HEK293 (cell line): ENCODE results near the gene BPI.

ENCODE experiments used
- HOXC10 ChIP-seq: sonication (generic); formaldehyde crosslinking; IDR thresholded peaks from 2 replicates; pipeline ENCODE4 v1.8.1; 2023; ENCODE audit warnings: mild to moderate bottlenecking, missing genetic modification reagents
- MEIS1 ChIP-seq: sonication (generic); formaldehyde crosslinking; IDR thresholded peaks from 2 replicates; pipeline ENCODE4 v1.8.1; 2022; ENCODE audit warnings: missing genetic modification reagents, mild to moderate bottlenecking, borderline replicate concordance
- WT1 ChIP-seq: fragments of 450-650 bp; formaldehyde crosslinking; IDR thresholded peaks from 2 replicates; pipeline ENCODE4 v1.5.1; 2016; ENCODE audit warnings: missing biosample characterization, missing genetic modification characterization
- ZNF223 ChIP-seq: fragments of 450-650 bp; formaldehyde crosslinking; IDR thresholded peaks from 2 replicates; pipeline ENCODE4 v1.5.1; 2016; ENCODE audit warnings: missing biosample characterization, missing genetic modification characterization
- ZNF488 ChIP-seq: fragments of 450-650 bp; formaldehyde crosslinking; IDR thresholded peaks from 2 replicates; pipeline ENCODE4 v1.5.1; 2016; ENCODE audit warnings: missing biosample characterization, missing genetic modification characterization
- ZNF544 ChIP-seq: fragments of 450-650 bp; formaldehyde crosslinking; IDR thresholded peaks from 2 replicates; pipeline ENCODE4 v1.5.0; 2017; ENCODE audit warnings: missing biosample characterization, missing genetic modification characterization
- ZNF768 ChIP-seq: fragments of 450-650 bp; formaldehyde crosslinking; IDR thresholded peaks from 2 replicates; pipeline ENCODE4 v1.5.1; 2018; ENCODE audit warnings: missing biosample characterization, mild to moderate bottlenecking, missing genetic modification characterization
- ZSCAN16 ChIP-seq: fragments of 450-650 bp; formaldehyde crosslinking; IDR thresholded peaks from 2 replicates; pipeline ENCODE4 v1.5.1; 2016; ENCODE audit warnings: missing biosample characterization, missing genetic modification characterization

GRCh38 chr20:38311491-38311890, 7.5 kb downstream of the BPI start:
- TF ChIP-seq MEIS1 (no peak), ZSCAN16 (tag by site-specific recombination) (no peak), WT1 (tag by site-specific recombination) (no peak), ZNF223 (tag by site-specific recombination) (no peak), HOXC10 (CRISPR knock-in tag) (no peak), ZNF488 (no peak), ZNF768 (no peak), ZNF544 (tag by site-specific recombination) (no peak)
